Ovary (tissue), 9 donors: ENCODE data around the gene PTPN20. TPM values are rescaled to one million over a fixed set of nuclear protein-coding genes. Genes with fewer than 3 reads are reported as not detected.
"Not testable (repeated sequence)": the region's sequence is repeated elsewhere in the genome, so short reads cannot be mapped to it uniquely, and the experiment has no call there.

Source experiments
- DNase-seq, 5 donors: peaks; one replicate each; pipeline ENCODE4 v3.0.0-alpha.2; 2019 to 2020
- H3K27ac ChIP-seq, 2 donors: fragments of 200-600 bp; one replicate each; pipeline versions ENCODE4 v1.5.1 to v1.8.0; 2019 to 2022
- H3K27me3 ChIP-seq: fragments of 200-600 bp; one replicate; pipeline ENCODE4 v1.8.0; 2022
- H3K36me3 ChIP-seq: fragments of 200-600 bp; sonication (generic); one replicate; pipeline ENCODE4 v1.5.1; 2019
- H3K4me1 ChIP-seq: one replicate; pipeline ENCODE4 v1.8.1; 2013; ENCODE audit warnings: mild to moderate bottlenecking, moderate library complexity; ENCODE audit not compliant: insufficient read depth
- H3K4me3 ChIP-seq: fragments of 200-600 bp; sonication (generic); one replicate; pipeline ENCODE4 v1.5.1; 2017
- H3K9me3 ChIP-seq, 2 donors: fragments of 200-600 bp in 1 of 2; sonication (generic) in 1 of 2; one replicate each; pipeline versions ENCODE4 v1.5.1 to v1.8.1; 2013 to 2019; ENCODE audit warnings: mild to moderate bottlenecking in 1 of 2, moderate library complexity in 1 of 2
- WGBS, 3 donors: extraction: QIAGEN DNeasy Blood & Tissue Kit in 1 of 3; methylation state at CpG; one replicate each; pipeline versions ENCODE4 v1.1.5 to v1.1.7; 2013 to 2017; 5-methylcytosine and 5-hydroxymethylcytosine counted together
- intact Hi-C, 4 donors: fragments of 100-400 bp; cut with DNase I; formaldehyde crosslinking; loops; one replicate each; pipeline versions ENCODE4 v1.11.0 to v1.15.1; 2022 to 2023
- polyA plus RNA-seq, 2 donors: library from polyadenylated mRNA; stranded (reverse); fragments of 200-250 nt in 1 of 2; fragments of 350-450 nt in 1 of 2; fragmentation: Illumina TruSeq in 1 of 2; extraction: RNeasy Lipid Tissue Mini Kit (QIAGEN cat#74804) in 1 of 2; gene quantifications; one replicate each; pipeline ENCODE4 v1.2.3, GENCODE V29; 2013 to 2014
- total RNA-seq, 7 donors: library from RNA; depleted of rRNA in 2 of 7; stranded (reverse); fragments of >200 nt in 2 of 7; fragmentation: NEBNext Ultra II Directional in 3 of 7; extraction: Animal tissue kit (Norgen Biotek cat#: 25700) in 3 of 7; gene quantifications; one replicate each; pipeline versions ENCODE4 v1.1.0 to v1.2.4, GENCODE V29; 2016 to 2023
- donor health status: DM: no; HTN: no; CAD: no; lungs with moderate emphysema.
- donor health status: DM: no; HTN: no; CAD: no.
- donor health status: Bipolar disorder and iron deficiency.
- donor health status: DM: yes; HTN: yes; CAD: no.
- donor health status: DM: no; HTN: no; CAD: no.
- donor health status: DM: yes; HTN: yes; CAD: no.

The PTPN20 gene
- total and polyA plus RNA-seq, 9 donors, result 1.5 to 8.7 (median 5.0) TPM

DNA sequence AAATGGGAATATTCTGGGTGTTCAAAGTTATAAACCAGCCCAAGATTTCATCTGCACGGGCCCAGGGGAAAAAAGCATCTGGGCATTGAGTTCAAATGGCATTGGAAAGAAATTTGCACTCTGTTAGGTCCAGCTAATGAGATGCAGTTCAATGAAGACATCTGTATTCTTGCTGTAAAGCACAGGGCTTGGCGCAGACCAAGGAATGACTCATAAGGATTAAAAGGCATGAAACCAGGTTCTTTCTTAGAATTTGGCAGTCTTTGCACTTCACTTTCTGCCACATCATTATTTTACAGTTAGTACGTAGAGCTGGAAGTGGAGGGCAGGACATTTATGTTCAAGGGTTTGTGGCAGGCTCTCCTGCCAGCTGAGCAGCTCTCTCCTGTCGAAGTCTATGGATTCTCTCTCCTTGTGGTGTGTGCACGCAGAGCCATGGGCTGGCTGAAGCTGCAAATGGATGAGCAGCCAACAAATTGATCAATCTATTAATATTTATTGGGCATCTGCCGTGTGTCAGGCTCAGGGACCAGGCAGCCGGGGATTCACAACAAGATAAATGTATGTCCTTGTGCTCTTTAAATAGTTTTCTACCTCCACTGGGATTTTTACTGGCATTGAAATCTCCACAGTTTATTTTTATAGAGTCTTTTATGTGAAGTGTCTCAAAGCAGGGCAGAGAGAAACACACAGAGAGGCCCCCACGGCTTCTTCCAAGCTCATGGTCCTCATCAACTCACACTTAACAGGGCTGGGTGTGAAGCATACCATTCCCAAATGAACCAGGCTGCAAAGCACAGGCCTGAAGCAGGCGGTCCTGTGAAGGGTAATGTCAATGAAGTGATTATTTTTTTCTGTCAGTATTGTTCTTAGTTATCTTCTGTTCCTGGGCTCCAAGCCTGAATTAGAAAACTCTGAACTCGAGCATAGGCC is 3.8 kb upstream of the PTPN20 start:
- H3K27ac ChIP-seq, H3K36me3 ChIP-seq, H3K4me3 ChIP-seq, H3K9me3 ChIP-seq, DNase-seq, H3K27me3 ChIP-seq, intact Hi-C loops, H3K4me1 ChIP-seq: not testable (repeated sequence)
- 0% methylated on average over 1 of the region's 10 CpGs; no CpG with 5 or more reads in 2 of the 3 donors for WGBS, 3 donors

- 60 to 100% (median 93%) methylated on average over 1 of the region's 2 CpGs for WGBS, 3 donors
- H3K36me3 ChIP-seq, DNase-seq, H3K27ac ChIP-seq, H3K9me3 ChIP-seq, intact Hi-C loops, H3K27me3 ChIP-seq, H3K4me3 ChIP-seq, H3K4me1 ChIP-seq: not testable (repeated sequence)
These were observed 11.3 kb downstream of the PTPN20 start for GRCh38 chr10:46922498-46922897.

DNA sequence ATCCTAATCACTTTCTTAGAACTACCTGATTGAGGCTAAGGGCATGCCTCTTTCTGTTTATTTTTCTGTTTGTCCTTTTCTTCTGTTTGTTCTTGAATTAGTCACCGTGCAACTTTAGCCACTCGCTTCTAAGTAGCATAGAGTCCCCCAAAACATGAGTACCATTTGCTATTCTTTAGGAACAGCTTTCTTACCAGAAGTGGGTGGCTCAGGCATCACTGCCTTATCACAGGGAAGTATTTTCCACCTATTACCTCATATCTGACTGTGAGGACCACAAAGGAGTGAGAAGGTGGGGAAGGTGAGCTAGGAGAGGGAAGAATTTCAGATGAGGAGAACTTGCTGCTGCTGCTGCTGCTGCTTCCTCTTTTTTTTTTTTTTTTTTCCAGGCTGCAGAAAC is 13.9 kb downstream of the PTPN20 start:
- H3K27me3 ChIP-seq, intact Hi-C loops, H3K27ac ChIP-seq, H3K4me3 ChIP-seq, DNase-seq, H3K36me3 ChIP-seq, H3K9me3 ChIP-seq, H3K4me1 ChIP-seq: not testable (repeated sequence)
- WGBS, 3 donors, result no CpG with 5 or more reads among the region's 2 CpGs

GRCh38 chr10:46925853-46926252 is 14.6 kb downstream of the PTPN20 start:
- intact Hi-C loops, H3K4me3 ChIP-seq, DNase-seq, H3K27me3 ChIP-seq, H3K36me3 ChIP-seq, H3K4me1 ChIP-seq, H3K9me3 ChIP-seq, H3K27ac ChIP-seq: not testable (repeated sequence)
- 3 to 11% (median 5%) methylated on average over 2 of the region's 2 CpGs for whole genome bisulfite sequencing, 3 donors

GRCh38 chr10:46928810-46929209 is 17.6 kb downstream of the PTPN20 start:
- H3K36me3 ChIP-seq, H3K4me3 ChIP-seq, intact Hi-C loops, H3K4me1 ChIP-seq, H3K27me3 ChIP-seq, H3K27ac ChIP-seq, DNase-seq, H3K9me3 ChIP-seq: not testable (repeated sequence)

- WGBS, 3 donors, result 81 to 94% (median 84%) methylated on average over 1 of the region's 1 CpG
- intact Hi-C loops, result not testable (repeated sequence)
These were observed 21.2 kb downstream of the PTPN20 start for GRCh38 chr10:46932383-46932782.

GRCh38 chr10:46941091-46941490 is 29.9 kb downstream of the PTPN20 start:
- H3K4me3 ChIP-seq, H3K27me3 ChIP-seq, intact Hi-C loops, H3K27ac ChIP-seq, H3K4me1 ChIP-seq, H3K36me3 ChIP-seq, DNase-seq, H3K9me3 ChIP-seq: not testable (repeated sequence)
- 86% methylated on average over 1 of the region's 1 CpG; no CpG with 5 or more reads in 2 of the 3 donors for WGBS, 3 donors

More at GRCh38 chr10:46932383-46932782, 21.2 kb downstream of the PTPN20 start:
- not testable (repeated sequence) for DNase-seq, H3K4me1 ChIP-seq, H3K4me3 ChIP-seq, H3K27me3 ChIP-seq, H3K9me3 ChIP-seq, H3K36me3 ChIP-seq, H3K27ac ChIP-seq

- WGBS, 3 donors, result 66 to 72% (median 68%) methylated on average over 5 of the region's 5 CpGs
- H3K27me3 ChIP-seq, H3K4me3 ChIP-seq, intact Hi-C loops, H3K27ac ChIP-seq, H3K36me3 ChIP-seq, H3K4me1 ChIP-seq, DNase-seq, H3K9me3 ChIP-seq: not testable (repeated sequence)
These were observed 37.7 kb downstream of the PTPN20 start for GRCh38 chr10:46948687-46949518.

DNA sequence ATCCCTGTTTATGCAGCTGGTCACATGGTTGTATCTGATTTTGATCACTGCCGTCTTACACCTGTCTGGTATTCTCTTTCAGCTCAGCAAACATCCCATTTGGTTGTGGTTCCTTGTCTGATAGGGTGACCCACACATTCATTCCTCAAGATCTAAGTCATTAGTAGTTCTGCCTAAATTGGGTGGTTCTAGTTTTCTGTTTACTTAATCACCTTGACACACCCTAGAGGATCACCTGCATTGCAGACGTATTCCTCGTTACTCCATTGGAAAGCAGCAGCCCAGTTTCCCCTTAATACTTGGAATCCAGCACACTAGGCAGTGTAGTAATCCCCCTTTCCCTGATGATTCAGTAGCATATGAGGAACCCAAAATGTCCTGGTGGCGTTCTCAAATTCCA is 41.3 kb downstream of the PTPN20 start:
- WGBS, 3 donors, result 86 to 95% (median 90%) methylated on average over 3 to 4 of the region's 4 CpGs
- H3K27me3 ChIP-seq, H3K4me1 ChIP-seq, H3K27ac ChIP-seq, intact Hi-C loops, H3K4me3 ChIP-seq, DNase-seq, H3K36me3 ChIP-seq, H3K9me3 ChIP-seq: not testable (repeated sequence)

GRCh38 chr10:46960742-46961141 is 49.5 kb downstream of the PTPN20 start:
- H3K27ac ChIP-seq, H3K27me3 ChIP-seq: not testable (repeated sequence)

DNA sequence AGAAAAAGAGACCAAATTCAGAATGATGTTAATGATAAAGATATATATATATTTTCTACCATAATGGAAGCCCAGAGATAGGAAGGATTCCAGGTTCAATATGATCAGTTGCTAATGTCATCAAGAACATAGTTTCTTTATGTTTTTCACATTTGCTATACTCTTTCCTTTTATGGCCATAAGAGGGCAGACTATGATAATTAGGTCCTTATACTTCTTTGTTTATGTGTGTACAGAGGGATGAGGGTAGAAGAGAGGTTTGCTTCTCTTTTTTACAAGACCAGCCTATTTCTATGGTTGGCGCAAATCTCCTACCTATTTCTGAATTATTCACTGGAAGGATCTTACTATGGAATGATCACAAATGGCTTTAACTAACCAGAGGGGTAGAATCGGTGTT is 52.1 kb downstream of the PTPN20 start:
- WGBS, 3 donors, result 50 to 83% (median 81%) methylated on average over 2 of the region's 2 CpGs

More at GRCh38 chr10:46960742-46961141, 49.5 kb downstream of the PTPN20 start:
- DNase-seq, H3K4me3 ChIP-seq, H3K9me3 ChIP-seq, intact Hi-C loops, H3K4me1 ChIP-seq, H3K36me3 ChIP-seq: not testable (repeated sequence)

More for the DNA sequence above, 52.1 kb downstream of the PTPN20 start:
- H3K4me3 ChIP-seq, H3K36me3 ChIP-seq, H3K4me1 ChIP-seq, H3K27ac ChIP-seq, H3K27me3 ChIP-seq, intact Hi-C loops, H3K9me3 ChIP-seq, DNase-seq: not testable (repeated sequence)
